ENCODE measurements around the gene CENPU. TPM values are rescaled to one million over a fixed set of nuclear protein-coding genes. Genes with fewer than 3 reads are reported as not detected.

Gene CENPU
- total and polyA plus RNA-seq, 2 of the 8 experiments (the other 6 are each of a cell fraction or from before 2014, with no cell fraction given) = 32.1 to 122 TPM

DNA sequence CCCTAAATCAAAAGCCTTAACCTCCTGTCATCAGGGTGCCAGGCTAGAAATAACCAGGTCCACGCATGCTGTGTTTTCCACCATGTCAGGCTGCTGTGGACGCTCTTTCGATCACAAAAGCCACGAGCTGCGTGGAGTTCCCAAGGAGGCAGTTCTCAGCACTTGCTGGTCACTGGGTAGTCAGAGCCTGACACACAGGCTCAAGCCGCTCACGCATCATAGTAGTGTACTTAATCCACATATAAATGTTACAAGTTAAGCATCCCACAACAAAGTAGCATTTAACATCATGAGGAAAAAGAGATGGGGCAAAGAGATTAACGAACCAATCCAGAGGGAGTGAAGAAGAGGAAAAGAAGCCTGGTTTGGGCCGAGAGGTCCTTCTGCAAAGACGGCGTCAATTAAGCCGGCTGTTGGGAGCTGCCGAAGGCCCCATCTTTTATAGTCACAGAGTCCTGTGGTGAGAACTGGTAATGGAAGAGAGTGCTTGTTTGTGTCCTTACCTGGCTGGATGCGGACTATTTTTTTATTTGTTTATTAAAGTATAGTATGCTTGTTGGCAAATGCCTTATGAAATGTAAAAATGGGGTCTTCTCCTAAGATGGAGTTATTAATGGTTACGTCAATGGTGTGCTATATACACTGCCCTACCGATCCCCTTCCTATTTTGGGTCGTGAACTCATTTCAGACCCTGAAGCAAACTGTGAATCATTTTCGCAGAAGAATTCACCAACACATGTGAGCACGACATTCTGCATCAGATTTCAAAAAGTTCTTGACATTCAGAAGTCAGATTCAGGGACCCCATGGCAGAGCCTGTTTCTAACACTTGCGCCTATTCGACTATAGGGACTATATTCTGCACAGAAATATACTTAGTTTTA lies 83.7 kb downstream of the CENPU start:
- H3K9me3 ChIP-seq (ENCODE audit: insufficient read depth in 2 of 2, low read depth in 1 of 2, low read length in 1 of 2) = no peaks in the 10 kb centered on the region
- peaks cover 0 to 7% of the 10 kb centered on the region in 2 experiments for H4K20me1 ChIP-seq (replicated peaks in 1 of 2; ENCODE audit: control insufficient read depth in 1 of 2, insufficient read depth in 2 of 2, low read length in 2 of 2)
- H3K23me2 ChIP-seq (ENCODE audit: low read depth, low read length) = peaks cover 13% of the 10 kb centered on the region
- no peaks in the 10 kb centered on the region for H3K27me3 ChIP-seq (replicated peaks in 1 of 4; ENCODE audit: control insufficient read depth in 3 of 4, extremely low read depth in 1 of 4, insufficient read depth in 3 of 4, low read length in 3 of 4)
- peak overlapping the region; percentile 88 for H4K8ac ChIP-seq (ENCODE audit: extremely low read depth, insufficient read depth, low read length)
- peaks cover 6 to 34% of the 10 kb centered on the region in 2 experiments for H3K79me2 ChIP-seq (ENCODE audit: control insufficient read depth in 1 of 2, insufficient read depth in 2 of 2, low read length in 2 of 2)
- FAIRE-seq (no peak), DNase-seq (ENCODE audit: low read depth in 1 of 2, low spot score in 2 of 2) (no peak)
- H3K36me3 ChIP-seq (ENCODE audit: control insufficient read depth in 2 of 4, insufficient read depth in 4 of 4, low read length in 3 of 4) = peaks cover 0 to 5% (median 0%) of the 10 kb centered on the region in 4 experiments; a peak in 1 of 8 replicates
- no peak overlapping the region for H2AK5ac ChIP-seq (ENCODE audit: low read depth, low read length)
- peak overlapping the region; percentile 84; the same call in 1 of the 2 replicates for H2BK15ac ChIP-seq (ENCODE audit: low read length)
- 0 out of 2 replicates have a peak overlapping the region, but pooled peaks have one; percentile 80 for H2BK20ac ChIP-seq (ENCODE audit: low read length)
- peaks cover 3 to 16% (median 11%) of the 10 kb centered on the region in 4 experiments for H3K4me1 ChIP-seq (replicated peaks in 1 of 4; ENCODE audit: control insufficient read depth in 3 of 4, insufficient read depth in 4 of 4, low read length in 3 of 4)
- no peak overlapping the region for H3K4ac ChIP-seq (replicated peaks; ENCODE audit: insufficient read length, low read depth, low read length)
- no peaks in the 10 kb centered on the region for H3K79me1 ChIP-seq (ENCODE audit: low read depth, low read length)
- no peak overlapping the region for H3K23ac ChIP-seq (ENCODE audit: insufficient read length)
- ChIA-PET POLR2A (ENCODE audit: partially characterized antibody) (interaction anchor here (1.2 to 2.0 kb wide), 4 partner anchors 13 to 83 kb away, joined by 5 to 7 read pairs (median 6); partner anchors contain the start of gene CENPU), CTCF (ENCODE audit: partially characterized antibody) (no interaction called here)
- peak overlapping the region; percentile 87 for H4K5ac ChIP-seq (ENCODE audit: insufficient read length, low read depth, low read length)
- H2BK120ac ChIP-seq (replicated peaks; ENCODE audit: low read depth, low read length) = peak overlapping the region; percentile 80
- peak overlapping the region in 3 of 4 experiments; percentile 79 to 92 (median 80); a peak in 6 of 7 replicates for H3K9ac ChIP-seq (replicated peaks in 1 of 4; ENCODE audit: extremely low read depth in 1 of 4, low read depth in 3 of 4, low read length in 3 of 4)
- peak overlapping the region; percentile 89 for H3K18ac ChIP-seq (ENCODE audit: extremely low read depth, low read length)
- peak overlapping the region; percentile 85; the same call in 1 of the 2 replicates for H3K27ac ChIP-seq (ENCODE audit: low read depth, low read length)
- peak overlapping the region; percentile 54; the same call in 1 of the 2 replicates for H2AFZ ChIP-seq (ENCODE audit: low read length)
- H4K91ac ChIP-seq (replicated peaks; ENCODE audit: insufficient read length, low read length) = peak overlapping the region; percentile 86
- peak overlapping the region; percentile 51 for H3K56ac ChIP-seq (replicated peaks; ENCODE audit: insufficient read length, low read depth, low read length)
- peak overlapping the region; percentile 91; the same call in 1 of the 2 replicates for H2BK5ac ChIP-seq (ENCODE audit: low read depth, low read length)
- 61% methylated on average over 21 of the region's 21 CpGs; no CpG with 5 or more reads in 1 of the 2 experiments for WGBS, 2 experiments (ENCODE audit: extremely low coverage in 1 of 2, insufficient coverage in 1 of 2, insufficient read length in 1 of 2, insufficient replicate concordance in 2 of 2, low coverage in 1 of 2, low lambda C conversion rate in 2 of 2, missing lambda C conversion rate in 1 of 2)
- no peak overlapping the region for H3K14ac ChIP-seq (ENCODE audit: insufficient read length)
- peak overlapping the region; percentile 50 to 93 (median 60) for H3K4me3 ChIP-seq (ENCODE audit: extremely low read depth in 1 of 4, insufficient read depth in 2 of 4, low read depth in 3 of 4, low read length in 4 of 4)
- peak overlapping the region; percentile 97 to 98 for H3K4me2 ChIP-seq (ENCODE audit: insufficient read depth in 1 of 2, low read depth in 2 of 2, low read length in 2 of 2)
- peak overlapping the region; percentile 93; the same call in 1 of the 2 replicates for H2BK12ac ChIP-seq (ENCODE audit: low read depth, low read length)
- no peak for TF ChIP-seq EGR1 (IDR thresholded peaks at IDR 0.05; ENCODE audit: borderline replicate concordance, low read depth, low read length)
- no peak for TF ChIP-seq RFX5 (IDR thresholded peaks at IDR 0.05; ENCODE audit: borderline replicate concordance, low read depth, low read length)
- no peak for TF ChIP-seq KDM4A (IDR thresholded peaks at IDR 0.05; ENCODE audit: low read depth, low read length, severe bottlenecking)
- no peak for TF ChIP-seq RNF2 (IDR thresholded peaks at IDR 0.05; ENCODE audit: borderline replicate concordance, low read depth, low read length, missing control alignments, poor library complexity, severe bottlenecking)
- peak; percentile 39; the same call in 1 of the 2 replicates for TF ChIP-seq POLR2AphosphoS5 (IDR thresholded peaks at IDR 0.05; ENCODE audit: low read depth, low read length)
- TF ChIP-seq RBBP5 (IDR thresholded peaks at IDR 0.05; ENCODE audit: borderline replicate concordance, low read depth, low read length) = no peak
- no peak for TF ChIP-seq TAF7 (optimal IDR thresholded peaks at IDR 0.05; ENCODE audit: borderline replicate concordance, low read depth, low read length)
- TF ChIP-seq BCL11A (IDR thresholded peaks at IDR 0.05; ENCODE audit: low read depth in 2 of 2, low read length in 2 of 2) = no peak
- TF ChIP-seq SP4 (IDR thresholded peaks at IDR 0.05; ENCODE audit: low read length) = no peak
- TF ChIP-seq JUN (IDR thresholded peaks at IDR 0.05; ENCODE audit: low read depth, low read length) = no peak

Data from H1 (cell line).